ENCODE results near the gene C1orf74. TPM values are rescaled to one million over a fixed set of nuclear protein-coding genes. Genes with fewer than 3 reads are reported as not detected.
A peak's percentile ranks its signal among the peaks of the same experiment; 100 is the strongest.

Gene C1orf74
- total RNA-seq, 2 donors from 2014 or later, result 1.8 to 1.9 TPM

GRCh38 chr1:209755256-209755655 lies 29.1 kb downstream of the C1orf74 start:
- intact Hi-C loops (cut with DNase I), result no loop called here
- DNase-seq, result no peak
- ATAC-seq, result no peak

GRCh38 chr1:209752890-209753289 lies 31.5 kb downstream of the C1orf74 start:
- DNase-seq (no peak), ATAC-seq (no peak)
- intact Hi-C loops (cut with DNase I), result no loop called here

DNA sequence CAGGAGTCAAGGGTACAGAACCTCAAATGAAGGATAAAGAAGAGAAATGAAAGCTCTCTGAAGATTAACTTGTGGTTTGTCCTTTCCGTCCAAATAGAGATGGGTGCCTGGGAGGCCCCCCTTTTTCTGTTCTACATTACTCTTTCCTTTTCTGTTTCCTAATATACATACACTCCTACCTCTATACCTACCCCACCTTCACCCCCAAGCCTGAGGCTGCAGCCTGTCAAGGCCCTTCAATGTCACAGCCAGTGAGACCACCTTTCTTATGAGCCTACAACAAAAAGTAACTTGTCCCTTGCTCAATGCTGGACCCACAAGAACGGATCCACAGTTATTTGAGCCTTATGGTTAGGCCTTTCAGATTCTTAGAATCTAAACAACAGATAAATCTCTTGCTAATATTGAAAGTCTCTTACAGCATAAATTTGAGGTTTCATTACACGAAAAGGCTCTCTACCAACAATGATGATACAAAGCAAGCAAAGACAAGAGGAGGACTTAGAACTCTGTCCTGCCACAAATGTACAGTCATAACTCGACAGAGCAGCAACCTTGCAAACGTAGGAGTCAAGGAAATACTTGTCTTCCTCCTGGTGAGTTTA lies 32.6 kb downstream of the C1orf74 start:
- ATAC-seq, result no peak
- DNase-seq, result no peak
- intact Hi-C loops (cut with DNase I), result no loop called here

DNA sequence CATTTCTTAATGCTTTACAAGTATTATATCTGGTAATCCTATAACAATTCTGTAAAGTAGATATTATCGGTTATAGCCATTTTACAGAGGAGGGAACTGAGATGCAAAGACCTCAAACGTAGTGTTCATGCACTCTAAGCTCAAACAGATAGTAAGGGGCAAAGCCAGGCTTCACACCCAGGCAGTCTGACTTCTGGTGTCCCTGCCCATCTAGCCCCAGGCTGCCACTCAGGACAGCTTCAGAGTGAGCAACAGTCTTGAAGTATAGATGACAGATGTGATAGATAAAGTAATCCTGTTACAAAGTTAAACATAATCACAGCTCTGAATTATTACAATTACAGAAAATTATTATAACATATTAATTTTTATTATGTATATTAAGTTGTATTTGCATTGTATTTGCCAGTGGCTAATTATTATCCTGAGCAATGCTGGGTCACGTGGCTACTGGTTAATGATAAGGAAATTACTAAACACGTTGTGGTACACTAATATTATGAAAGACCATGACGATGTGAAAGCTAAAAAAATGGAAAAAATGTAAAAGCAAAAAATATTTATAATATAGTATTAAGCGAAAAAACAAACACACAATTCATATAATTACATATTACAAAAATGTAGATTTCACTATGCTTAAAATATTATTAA lies 34.6 kb downstream of the C1orf74 start:
- intact Hi-C loops (cut with DNase I), result loop anchor here (2.0 to 10.0 kb wide), 3 partner anchors 57 to 173 kb away; no protein-coding TSS in a partner anchor
- ATAC-seq, result no peak
- DNase-seq, result no peak

- intact Hi-C loops (cut with DNase I), result loop anchor here (2.0 to 10.0 kb wide), 3 partner anchors 57 to 172 kb away; no protein-coding TSS in a partner anchor
- DNase-seq, result no peak
- ATAC-seq, result no peak
Measured at GRCh38 chr1:209749205-209749604, 35.2 kb downstream of the C1orf74 start.

DNA sequence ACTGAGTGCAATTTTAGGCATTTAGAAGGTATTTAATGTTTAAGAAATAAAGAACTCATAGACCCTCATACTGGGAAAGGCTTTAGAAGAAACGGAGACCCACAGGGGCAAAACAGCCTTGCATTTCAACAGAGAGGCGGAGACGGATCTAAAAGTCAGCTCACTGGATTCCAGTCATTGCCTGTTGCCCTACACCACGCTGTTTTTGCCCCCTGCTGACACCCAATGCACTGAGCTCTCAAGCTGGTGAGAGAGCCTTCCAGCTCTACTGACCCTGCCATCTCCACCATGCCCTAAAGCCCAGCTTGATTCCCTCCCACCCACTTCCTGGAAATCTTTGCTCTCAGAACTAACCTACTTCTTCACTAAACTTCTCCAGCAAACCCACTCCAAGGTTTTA lies 35.7 kb downstream of the C1orf74 start:
- DNase-seq, result no peak
- ATAC-seq, result no peak
- intact Hi-C loops (cut with DNase I), result loop anchor here (2.0 to 10.0 kb wide), 3 partner anchors 56 to 172 kb away; no protein-coding TSS in a partner anchor

GRCh38 chr1:209747580-209748262 lies 36.6 kb downstream of the C1orf74 start:
- intact Hi-C loops (cut with DNase I), result loop anchor here (2.0 to 10.0 kb wide), 4 partner anchors 55 to 171 kb away; no protein-coding TSS in a partner anchor
- ATAC-seq (peak; percentile 96 to 99), DNase-seq (peak; percentile 94)

GRCh38 chr1:209746451-209747165 lies 37.8 kb downstream of the C1orf74 start:
- DNase-seq (no peak), ATAC-seq (no peak)
- intact Hi-C loops (cut with DNase I), result loop anchor here (2.0 to 10.0 kb wide), 3 partner anchors 54 to 122 kb away; no protein-coding TSS in a partner anchor

GRCh38 chr1:209743145-209743482 lies 41.2 kb downstream of the C1orf74 start:
- peak; percentile 69 for DNase-seq
- intact Hi-C loops (cut with DNase I), result loop anchor here in 1 of 2 donors (10.0 kb wide), 1 partner anchor 118 kb away; no protein-coding TSS in a partner anchor
- peak in 1 of 2 donors; percentile 37 for ATAC-seq

- DNase-seq (peak; percentile 25), ATAC-seq (peak; percentile 48 to 75)
- intact Hi-C loops (cut with DNase I), result loop anchor here in 1 of 2 donors (10.0 kb wide), 1 partner anchor 118 kb away; no protein-coding TSS in a partner anchor
Measured at GRCh38 chr1:209742409-209743144, 41.8 kb downstream of the C1orf74 start.

- ATAC-seq, result peak; percentile 46 to 73
- intact Hi-C loops (cut with DNase I), result loop anchor here in 1 of 2 donors (10.0 kb wide), 1 partner anchor 117 kb away; no protein-coding TSS in a partner anchor
- no peak for DNase-seq
Measured at GRCh38 chr1:209741889-209742288, 42.5 kb downstream of the C1orf74 start.

DNA sequence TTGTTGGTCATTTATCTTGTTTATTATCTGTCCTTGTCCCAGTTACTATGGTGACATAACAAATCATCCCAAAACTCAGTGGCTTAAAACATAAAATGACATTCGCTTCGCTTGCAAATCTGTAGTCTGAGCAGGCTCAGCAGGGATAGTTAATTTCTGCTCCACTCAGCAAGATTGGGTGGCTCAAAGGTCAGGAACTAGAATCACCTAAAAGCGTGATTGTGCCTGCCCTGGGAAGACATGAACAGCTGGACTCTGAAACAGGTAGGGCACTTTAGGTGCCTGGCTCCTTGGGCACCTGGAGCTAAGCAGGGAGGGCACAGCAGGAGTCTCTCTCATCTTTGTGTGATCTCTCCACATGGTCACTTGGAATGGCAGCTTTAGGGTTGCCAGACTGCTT lies 43.2 kb downstream of the C1orf74 start:
- DNase-seq (no peak), ATAC-seq (no peak)
- intact Hi-C loops (cut with DNase I), result loop anchor here in 1 of 2 donors (10.0 kb wide), 1 partner anchor 116 kb away; no protein-coding TSS in a partner anchor

- intact Hi-C loops (cut with DNase I), result no loop called here
- ATAC-seq (no peak), DNase-seq (no peak)
Measured at GRCh38 chr1:209738270-209738669, 46.1 kb downstream of the C1orf74 start.

- no peak for ATAC-seq
- no peak for DNase-seq
- intact Hi-C loops (cut with DNase I), result no loop called here
Measured at GRCh38 chr1:209737118-209737505, 47.2 kb downstream of the C1orf74 start.

GRCh38 chr1:209736490-209737117 lies 47.8 kb downstream of the C1orf74 start:
- intact Hi-C loops (cut with DNase I), result no loop called here
- DNase-seq, result no peak
- ATAC-seq, result no peak

GRCh38 chr1:209733409-209734192 lies 50.8 kb downstream of the C1orf74 start:
- no peak for DNase-seq
- intact Hi-C loops (cut with DNase I), result no loop called here
- peak; percentile 57 to 71 for ATAC-seq

DNA sequence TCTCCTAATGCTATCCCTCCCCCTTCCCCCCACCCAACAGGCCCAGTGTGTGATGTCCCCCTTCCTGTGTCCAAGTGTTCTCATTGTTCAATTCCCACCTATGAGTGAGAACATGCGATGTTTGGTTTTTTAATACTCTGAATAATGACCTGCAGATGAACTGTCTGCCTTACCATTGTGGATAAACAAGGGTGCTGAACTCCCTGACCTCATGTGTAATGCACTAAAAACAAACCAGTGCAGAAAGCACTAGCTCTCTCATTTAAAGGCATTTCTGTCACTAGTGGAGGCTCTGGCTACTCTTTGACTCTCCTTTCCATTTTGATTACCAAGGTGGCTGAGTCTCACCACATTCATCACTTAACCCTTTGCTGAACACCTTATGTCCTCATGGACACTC lies 51.6 kb downstream of the C1orf74 start:
- ATAC-seq (no peak), DNase-seq (no peak)
- intact Hi-C loops (cut with DNase I), result no loop called here
